WTC11 (cell line): ENCODE data around the gene PROSER3.

ENCODE experiments used
- CTCF ChIP-seq: fragments of 200-600 bp; IDR thresholded peaks from 2 replicates; pipeline ENCODE4 v1.8.0; 2022; ENCODE audit warnings: antibody characterized with exemption
- MAX ChIP-seq: sonication (generic); formaldehyde crosslinking; IDR thresholded peaks from 2 replicates; pipeline ENCODE4 v1.8.0; 2022; ENCODE audit warnings: mild to moderate bottlenecking, missing genetic modification reagents
- SMAD3 ChIP-seq: sonication (generic); formaldehyde crosslinking; IDR thresholded peaks from 2 replicates; pipeline ENCODE4 v1.8.0; 2022; ENCODE audit warnings: missing genetic modification reagents, mild to moderate bottlenecking, borderline replicate concordance

DNA sequence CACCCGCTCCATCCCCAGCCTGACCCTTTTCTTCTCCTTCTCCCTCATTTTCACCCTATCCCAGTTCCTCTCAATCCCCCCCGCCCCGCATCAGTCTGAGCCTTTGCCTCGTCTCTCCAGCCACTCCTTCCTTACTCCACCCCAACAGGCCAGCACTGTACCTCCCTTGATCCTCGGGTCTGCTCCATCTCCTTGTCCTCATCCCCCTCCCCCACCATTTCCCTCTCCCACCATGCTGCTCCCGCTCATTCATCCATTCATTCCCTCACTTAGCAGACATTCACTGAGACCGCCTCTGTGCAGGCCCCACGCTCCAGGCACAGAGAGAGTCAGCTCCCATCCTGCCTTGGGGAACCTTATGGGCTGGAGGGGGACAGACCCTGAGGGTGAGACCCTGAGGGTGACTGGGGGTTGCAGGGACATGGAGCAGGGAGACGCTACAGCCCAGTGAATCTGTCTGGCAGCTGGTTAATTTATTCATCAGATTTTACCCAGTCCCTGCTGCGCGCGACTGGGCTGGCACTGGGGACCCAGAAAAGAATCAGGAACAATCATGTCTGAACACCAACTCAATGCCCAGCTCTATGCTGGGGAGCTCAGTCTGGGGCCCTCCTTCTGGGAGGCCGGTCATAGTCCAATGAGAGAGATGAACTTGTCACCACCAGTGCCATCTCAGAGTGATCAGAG lies 18.3 kb downstream of the PROSER3 start:
- no peak for TF ChIP-seq CTCF
- TF ChIP-seq MAX: no peak
- TF ChIP-seq SMAD3 (CRISPR knock-in tag): no peak
